Breast epithelium (tissue), 3 donors: ENCODE results near the gene EBF3.

ENCODE experiments used
- CTCF ChIP-seq, 3 donors: fragments of 450-650 bp; IDR thresholded peaks; one replicate each; pipeline ENCODE4 v1.5.1; 2016 to 2017; ENCODE audit warnings: antibody characterized with exemption in 3 of 3, mild to moderate bottlenecking in 3 of 3, moderate library complexity in 3 of 3
- POLR2AphosphoS5 ChIP-seq, 3 donors: sonication (generic); formaldehyde crosslinking; IDR thresholded peaks; one replicate each; pipeline ENCODE4 v1.6.1; 2017; ENCODE audit warnings: antibody characterized with exemption in 3 of 3

GRCh38 chr10:129951101-129951969 lies 12.7 kb downstream of the EBF3 start:
- no peak for TF ChIP-seq CTCF (IDR thresholded peaks at IDR 0.05)
- no peak for TF ChIP-seq POLR2AphosphoS5 (IDR thresholded peaks at IDR 0.05)
